ENCODE results near the gene NAA50.

DNA sequence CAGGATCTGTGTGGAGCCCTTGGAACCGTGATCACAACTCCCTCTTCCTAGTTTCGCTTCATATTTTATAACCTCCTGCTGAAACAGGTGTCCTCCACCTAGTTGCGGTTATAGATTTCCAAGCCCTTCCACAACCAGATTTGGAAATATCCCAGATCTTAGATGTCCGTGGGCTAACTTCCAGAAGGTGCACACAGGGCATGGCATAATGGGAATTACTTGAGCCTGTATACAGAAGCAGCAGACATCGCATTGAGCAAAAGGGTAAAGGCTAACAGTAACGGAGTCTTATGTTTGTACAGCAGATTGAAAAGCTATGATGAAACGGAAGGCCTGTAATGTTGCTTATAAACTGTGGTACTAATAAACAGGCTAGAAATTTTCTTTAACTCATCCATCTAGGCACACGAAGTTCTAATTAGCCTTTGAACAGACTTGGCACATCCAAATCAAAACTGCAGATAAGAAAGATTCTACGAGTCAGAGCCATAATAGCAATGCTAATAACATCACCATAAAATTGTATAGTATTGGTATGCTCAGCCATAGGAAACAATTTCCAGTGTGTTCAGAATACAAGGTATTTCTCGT lies 48.5 kb downstream of the NAA50 start:
- no peak for TF ChIP-seq POLR2A (IDR thresholded peaks at IDR 0.05)
- TF ChIP-seq, protein P1, sequence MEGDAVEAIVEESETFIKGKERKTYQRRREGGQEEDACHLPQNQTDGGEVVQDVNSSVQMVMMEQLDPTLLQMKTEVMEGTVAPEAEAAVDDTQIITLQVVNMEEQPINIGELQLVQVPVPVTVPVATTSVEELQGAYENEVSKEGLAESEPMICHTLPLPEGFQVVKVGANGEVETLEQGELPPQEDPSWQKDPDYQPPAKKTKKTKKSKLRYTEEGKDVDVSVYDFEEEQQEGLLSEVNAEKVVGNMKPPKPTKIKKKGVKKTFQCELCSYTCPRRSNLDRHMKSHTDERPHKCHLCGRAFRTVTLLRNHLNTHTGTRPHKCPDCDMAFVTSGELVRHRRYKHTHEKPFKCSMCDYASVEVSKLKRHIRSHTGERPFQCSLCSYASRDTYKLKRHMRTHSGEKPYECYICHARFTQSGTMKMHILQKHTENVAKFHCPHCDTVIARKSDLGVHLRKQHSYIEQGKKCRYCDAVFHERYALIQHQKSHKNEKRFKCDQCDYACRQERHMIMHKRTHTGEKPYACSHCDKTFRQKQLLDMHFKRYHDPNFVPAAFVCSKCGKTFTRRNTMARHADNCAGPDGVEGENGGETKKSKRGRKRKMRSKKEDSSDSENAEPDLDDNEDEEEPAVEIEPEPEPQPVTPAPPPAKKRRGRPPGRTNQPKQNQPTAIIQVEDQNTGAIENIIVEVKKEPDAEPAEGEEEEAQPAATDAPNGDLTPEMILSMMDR (IDR thresholded peaks at IDR 0.05 in 8 of 11, conservative IDR thresholded peaks at IDR 0.05 in 3 of 11): no peak
